HFFc6 (cell line): ENCODE results near the gene SYT6. TPM values are rescaled to one million over a fixed set of nuclear protein-coding genes. Genes with fewer than 3 reads are reported as not detected.
"Not testable (repeated sequence)": the region's sequence is repeated elsewhere in the genome, so short reads cannot be mapped to it uniquely, and the experiment has no call there.

Experiments used
- DNase-seq: peaks from one replicate; pipeline ENCODE4 v3.0.0-alpha.2; 2018
- H3K27ac Mint-ChIP-seq: 2 replicates; pipeline ENCODE4 v1.8.0; 2020; ENCODE audit warnings: mild to moderate bottlenecking, mixed read lengths
- H3K27me3 Mint-ChIP-seq: 2 replicates; pipeline ENCODE4 v1.8.0; 2021; ENCODE audit warnings: mild to moderate bottlenecking, moderate library complexity, mixed read lengths; ENCODE audit not compliant: insufficient read depth
- H3K36me3 Mint-ChIP-seq: 2 replicates; pipeline ENCODE4 v1.8.0; 2021; ENCODE audit warnings: low read depth, mixed read lengths
- H3K4me1 Mint-ChIP-seq: 2 replicates; pipeline ENCODE4 v1.8.0; 2020; ENCODE audit warnings: low read depth, mixed read lengths
- H3K4me3 Mint-ChIP-seq: 2 replicates; pipeline ENCODE4 v1.8.0; 2020; ENCODE audit warnings: mild to moderate bottlenecking, moderate library complexity, mixed read lengths
- H3K9me3 Mint-ChIP-seq: 2 replicates; pipeline ENCODE4 v1.8.0; 2020; ENCODE audit warnings: mild to moderate bottlenecking, mixed read lengths
- total RNA-seq, 6 experiments: library from RNA; stranded (reverse); fragmentation: NEBNext Ultra II Directional; extraction: Animal tissue kit (Norgen Biotek cat#: 25700); gene quantifications; 2 replicates in 1 of 6; 3 replicates in 5 of 6; pipeline ENCODE4 v1.2.3, GENCODE V29; 2021
- TF ChIP-seq, protein P1 (sequence below): fragments of 200-600 bp; sonication (generic); IDR thresholded peaks from 2 replicates; pipeline ENCODE4 v1.5.0; 2021; ENCODE audit warnings: antibody characterized with exemption, mild to moderate bottlenecking

The SYT6 gene
- total RNA-seq, 6 experiments from 2014 or later, result not detected

DNA sequence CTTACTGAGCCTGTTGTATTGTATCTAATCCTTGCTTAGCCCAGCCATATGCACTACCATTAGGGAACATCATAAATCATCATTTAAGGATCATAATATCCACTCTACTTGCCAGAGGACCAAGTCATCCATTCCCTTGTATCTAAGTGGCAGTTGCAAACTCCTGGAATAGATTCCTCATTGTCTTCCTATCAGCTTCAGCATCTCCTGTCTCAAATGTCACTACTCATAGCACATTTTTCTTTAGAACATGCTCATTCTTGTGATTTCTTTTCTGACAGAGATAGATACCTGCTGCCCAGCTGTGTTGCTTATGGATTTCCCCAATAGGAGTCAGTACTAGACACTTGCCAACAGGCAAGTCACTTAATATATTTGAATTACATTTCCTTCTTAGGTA is 90.1 kb downstream of the SYT6 start:
- H3K4me3 Mint-ChIP-seq, result no peak overlapping the region
- H3K27ac Mint-ChIP-seq, result no peak overlapping the region
- no peak for DNase-seq
- TF ChIP-seq, protein P1, sequence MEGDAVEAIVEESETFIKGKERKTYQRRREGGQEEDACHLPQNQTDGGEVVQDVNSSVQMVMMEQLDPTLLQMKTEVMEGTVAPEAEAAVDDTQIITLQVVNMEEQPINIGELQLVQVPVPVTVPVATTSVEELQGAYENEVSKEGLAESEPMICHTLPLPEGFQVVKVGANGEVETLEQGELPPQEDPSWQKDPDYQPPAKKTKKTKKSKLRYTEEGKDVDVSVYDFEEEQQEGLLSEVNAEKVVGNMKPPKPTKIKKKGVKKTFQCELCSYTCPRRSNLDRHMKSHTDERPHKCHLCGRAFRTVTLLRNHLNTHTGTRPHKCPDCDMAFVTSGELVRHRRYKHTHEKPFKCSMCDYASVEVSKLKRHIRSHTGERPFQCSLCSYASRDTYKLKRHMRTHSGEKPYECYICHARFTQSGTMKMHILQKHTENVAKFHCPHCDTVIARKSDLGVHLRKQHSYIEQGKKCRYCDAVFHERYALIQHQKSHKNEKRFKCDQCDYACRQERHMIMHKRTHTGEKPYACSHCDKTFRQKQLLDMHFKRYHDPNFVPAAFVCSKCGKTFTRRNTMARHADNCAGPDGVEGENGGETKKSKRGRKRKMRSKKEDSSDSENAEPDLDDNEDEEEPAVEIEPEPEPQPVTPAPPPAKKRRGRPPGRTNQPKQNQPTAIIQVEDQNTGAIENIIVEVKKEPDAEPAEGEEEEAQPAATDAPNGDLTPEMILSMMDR, result no peak
- no peaks in the 10 kb centered on the region for H3K36me3 Mint-ChIP-seq
- H3K4me1 Mint-ChIP-seq, result no peaks in the 10 kb centered on the region
- H3K9me3 Mint-ChIP-seq, result no peaks in the 10 kb centered on the region
- H3K27me3 Mint-ChIP-seq, result peaks cover 38% of the 10 kb centered on the region

DNA sequence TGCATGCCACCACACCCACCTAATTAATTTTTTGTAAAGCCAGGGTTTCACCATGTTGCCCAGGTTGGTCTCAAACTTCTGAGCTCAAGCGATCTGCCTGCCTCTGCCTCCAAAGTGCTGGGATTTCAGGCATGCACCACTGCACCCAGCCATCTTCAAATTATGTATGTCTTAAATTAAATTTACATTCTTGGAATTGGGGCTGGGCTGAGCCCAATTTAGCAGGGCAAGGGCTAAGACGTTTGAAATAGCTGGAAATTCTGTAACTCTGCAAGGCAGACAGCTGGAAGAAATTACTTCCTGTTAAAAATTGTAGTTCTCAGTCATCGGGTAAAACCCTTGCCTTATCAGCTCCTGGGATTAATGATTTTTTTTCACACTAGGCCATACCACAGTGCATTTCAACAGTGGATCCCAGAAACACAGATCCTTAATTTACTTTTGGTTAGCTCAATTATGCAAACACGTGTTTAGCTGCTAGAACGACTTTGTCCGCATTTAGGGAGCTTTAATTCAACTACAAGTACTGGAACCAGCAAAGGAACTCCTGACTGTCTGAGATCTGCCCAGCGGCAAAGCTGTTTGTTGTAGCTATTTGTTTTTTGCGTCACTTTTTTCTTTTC is 91.1 kb downstream of the SYT6 start:
- Mint-ChIP-seq H3K27me3 (peaks cover 33% of the 10 kb centered on the region), H3K27ac (no peak overlapping the region), H3K4me1 (no peaks in the 10 kb centered on the region), H3K36me3 (no peaks in the 10 kb centered on the region), H3K4me3 (no peak overlapping the region), H3K9me3 (no peaks in the 10 kb centered on the region)
- TF ChIP-seq, protein P1, result no peak
- no peak for DNase-seq

DNA sequence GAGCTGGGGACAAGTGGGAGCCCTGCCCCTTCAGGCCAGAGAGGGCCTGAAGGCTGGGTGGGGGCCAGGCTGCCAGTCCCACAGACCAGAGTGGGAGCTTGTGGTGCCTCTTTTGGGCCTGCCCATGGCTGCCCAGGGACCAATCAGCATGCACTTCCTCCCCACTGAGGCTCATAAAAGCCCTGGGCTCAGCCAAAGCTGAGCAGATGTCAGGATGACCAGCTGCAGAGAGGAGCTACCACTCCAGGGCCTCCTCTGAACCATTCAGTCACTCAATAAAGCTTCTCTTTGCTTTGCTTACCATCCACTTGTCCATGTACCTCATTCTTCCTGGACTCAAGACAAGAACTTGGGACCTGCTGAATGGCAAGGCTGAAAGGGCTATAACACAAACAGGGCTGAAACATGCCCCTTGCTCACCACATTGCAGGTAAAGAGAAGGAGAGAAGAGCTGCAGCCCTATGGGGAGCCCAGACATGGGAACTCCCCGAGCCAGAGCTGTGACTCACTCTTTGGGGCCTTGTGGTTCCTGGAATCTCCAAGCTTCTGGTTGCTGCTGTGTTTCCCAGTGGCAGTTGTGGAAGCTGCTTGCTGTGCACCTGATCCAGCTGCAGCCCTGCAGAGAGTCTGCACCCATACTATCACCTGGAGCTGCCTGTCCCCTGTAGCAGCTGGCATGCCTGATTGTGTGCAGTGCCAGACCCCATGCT is 92.4 kb downstream of the SYT6 start:
- Mint-ChIP-seq H3K4me3 (no peak overlapping the region), H3K27me3 (peaks cover 32% of the 10 kb centered on the region), H3K27ac (no peak overlapping the region), H3K4me1 (no peaks in the 10 kb centered on the region), H3K36me3 (peaks cover 5% of the 10 kb centered on the region; the same call in 1 of the 2 replicates), H3K9me3 (no peaks in the 10 kb centered on the region; the same call in 1 of the 2 replicates)
- TF ChIP-seq, protein P1, result no peak
- no peak for DNase-seq

DNA sequence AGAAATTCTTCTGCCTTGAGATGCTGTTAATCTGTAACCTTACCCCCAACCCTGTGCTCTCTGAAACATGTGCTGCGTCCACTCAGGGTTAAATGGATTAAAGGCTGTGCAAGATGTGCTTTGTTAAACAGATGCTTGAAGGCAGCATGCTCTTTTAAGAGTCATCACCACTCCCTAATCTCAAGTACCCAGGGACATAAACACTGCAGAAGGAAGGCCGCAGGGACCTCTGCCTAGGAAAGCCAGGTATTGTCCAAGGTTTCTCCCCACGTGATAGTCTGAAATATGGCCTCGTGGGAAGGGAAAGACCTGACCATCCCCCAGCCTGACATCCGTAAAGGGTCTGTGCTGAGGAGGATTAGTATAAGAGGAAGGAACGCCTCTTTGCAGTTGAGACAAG is 95.4 kb downstream of the SYT6 start:
- H3K4me1 Mint-ChIP-seq, H3K36me3 Mint-ChIP-seq, DNase-seq, H3K4me3 Mint-ChIP-seq, H3K27ac Mint-ChIP-seq, H3K9me3 Mint-ChIP-seq: not testable (repeated sequence)
- peaks cover 26% of the 10 kb centered on the region for H3K27me3 Mint-ChIP-seq

DNA sequence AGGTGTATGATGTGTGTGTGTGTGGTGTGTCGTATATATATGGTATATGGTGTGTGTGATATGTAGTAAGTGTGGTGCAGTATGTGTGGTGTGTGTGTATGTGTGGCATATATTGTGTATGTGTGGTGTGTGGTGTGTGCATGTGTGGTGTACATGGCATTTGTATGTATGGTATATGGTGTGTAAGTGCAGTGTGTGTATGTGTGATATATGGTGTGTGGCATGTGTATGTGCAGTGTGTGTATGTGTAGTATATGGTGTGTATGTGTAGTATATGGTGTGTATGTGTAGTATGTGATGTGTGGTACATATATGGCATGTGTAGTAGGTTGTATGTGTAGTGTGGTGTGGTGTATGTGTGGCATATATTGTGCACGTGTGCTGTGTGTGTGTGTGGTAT is 99.5 kb downstream of the SYT6 start:
- TF ChIP-seq, protein P1, result no peak
- no peak overlapping the region for H3K4me3 Mint-ChIP-seq
- peaks cover 5% of the 10 kb centered on the region; the same call in 1 of the 2 replicates for H3K36me3 Mint-ChIP-seq
- no peaks in the 10 kb centered on the region for H3K4me1 Mint-ChIP-seq
- peaks cover 25% of the 10 kb centered on the region for H3K27me3 Mint-ChIP-seq
- no peak for DNase-seq
- no peaks in the 10 kb centered on the region; the same call in 1 of the 2 replicates for H3K9me3 Mint-ChIP-seq
- H3K27ac Mint-ChIP-seq, result no peak overlapping the region

DNA sequence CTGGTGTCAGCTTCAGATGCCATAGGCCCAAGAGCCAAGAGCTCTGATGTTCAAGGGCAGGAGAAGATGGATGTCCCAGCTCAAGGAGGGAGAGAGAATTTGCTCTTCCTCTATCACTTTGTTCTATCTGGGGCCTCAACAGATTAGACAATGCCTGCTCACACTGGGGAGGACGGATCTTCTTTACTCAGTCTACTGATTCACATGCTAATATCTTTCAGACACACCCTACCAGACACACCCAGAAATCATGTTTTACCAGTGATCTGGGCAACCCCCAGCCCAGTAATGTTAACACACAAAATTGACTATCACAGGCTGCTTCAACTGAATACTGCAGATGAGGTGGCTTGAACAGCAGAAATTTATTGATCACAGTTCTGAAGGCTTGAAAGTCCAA is 105.4 kb downstream of the SYT6 start:
- Mint-ChIP-seq H3K27ac (no peak overlapping the region), H3K27me3 (peaks cover 23% of the 10 kb centered on the region), H3K4me1 (no peaks in the 10 kb centered on the region), H3K9me3 (peaks cover 6% of the 10 kb centered on the region), H3K36me3 (no peaks in the 10 kb centered on the region), H3K4me3 (no peak overlapping the region)
- no peak for DNase-seq
- TF ChIP-seq, protein P1, result no peak
